HepG2 (cell line): ENCODE measurements around the gene IGSF8. TPM values are rescaled to one million over a fixed set of nuclear protein-coding genes. Genes with fewer than 3 reads are reported as not detected.

Experiments used
- AKAP8 ChIP-seq: sonication (generic); formaldehyde crosslinking; IDR thresholded peaks from 2 replicates; pipeline ENCODE4 v1.5.1; 2020; ENCODE audit warnings: mild to moderate bottlenecking, missing genetic modification reagents
- GFI1 ChIP-seq: sonication (generic); formaldehyde crosslinking; IDR thresholded peaks from 2 replicates; pipeline ENCODE4 v1.5.0; 2020; ENCODE audit warnings: missing genetic modification reagents, mild to moderate bottlenecking, borderline replicate concordance
- HDAC2 ChIP-seq: sonication (generic); formaldehyde crosslinking; IDR thresholded peaks from 2 replicates; pipeline ENCODE4 v1.4.0; 2020; ENCODE audit warnings: missing genetic modification reagents
- HMGA1 ChIP-seq: sonication (generic); formaldehyde crosslinking; conservative IDR thresholded peaks from 2 replicates; pipeline ENCODE4 v1.4.0; 2020; ENCODE audit warnings: missing genetic modification reagents
- HOXA3 ChIP-seq: sonication (generic); formaldehyde crosslinking; IDR thresholded peaks from 2 replicates; pipeline ENCODE4 v1.5.0; 2020; ENCODE audit warnings: missing genetic modification reagents
- JUND ChIP-seq: sonication (generic); formaldehyde crosslinking; IDR thresholded peaks from 2 replicates; pipeline ENCODE4 v1.8.0; 2022; ENCODE audit warnings: mild to moderate bottlenecking, missing genetic modification reagents
- LCORL ChIP-seq, 2 experiments: fragments of 450-650 bp in 1 of 2; sonication (generic) in 1 of 2; formaldehyde crosslinking in 1 of 2; IDR thresholded peaks; 2 replicates each; pipeline versions ENCODE4 v1.5.0 to v1.6.1; 2017 to 2020; ENCODE audit warnings: antibody characterized with exemption in 1 of 2, missing genetic modification reagents in 1 of 2
- NR2F2 ChIP-seq: IDR thresholded peaks from 2 replicates; pipeline ENCODE4 v1.6.1; 2012; ENCODE audit warnings: low read depth, inconsistent platforms, borderline replicate concordance
- NR2F6 ChIP-seq, 2 experiments: IDR thresholded peaks; 2 replicates each; pipeline ENCODE4 v1.6.1; 2016; ENCODE audit warnings: antibody characterized with exemption in 1 of 2, mild to moderate bottlenecking in 1 of 2
- RFX5 ChIP-seq: IDR thresholded peaks from 2 replicates; pipeline ENCODE4 v1.6.1; 2011; ENCODE audit warnings: low read depth, low read length, improper control_type of control experiment
- STAG1 ChIP-seq: sonication (generic); formaldehyde crosslinking; IDR thresholded peaks from 2 replicates; pipeline ENCODE4 v1.4.0; 2020; ENCODE audit warnings: missing genetic modification reagents
- ZMYM3 ChIP-seq: sonication (generic); formaldehyde crosslinking; IDR thresholded peaks from 2 replicates; pipeline ENCODE4 v1.5.1; 2020; ENCODE audit warnings: mild to moderate bottlenecking, missing genetic modification reagents
- ZNF333 ChIP-seq: sonication (generic); formaldehyde crosslinking; IDR thresholded peaks from 2 replicates; pipeline ENCODE4 v1.4.0; 2020; ENCODE audit warnings: mild to moderate bottlenecking, missing genetic modification reagents, borderline replicate concordance
- ZNF644 ChIP-seq: IDR thresholded peaks from 2 replicates; pipeline ENCODE4 v1.6.1; 2016; ENCODE audit warnings: low read depth
- polyA plus RNA-seq, 8 experiments: library from polyadenylated mRNA; depleted of rRNA in 3 of 8; stranded (reverse) in 7 of 8; unstranded in 1 of 8; fragments of >200 nt; fragmentation: Illumina TruSeq in 4 of 8; extraction: Trizol in 4 of 8; gene quantifications; 2 replicates each; pipeline versions ENCODE4 v1.2.1 to v1.2.3, GENCODE V29; 2011 to 2016; ENCODE audit warnings: low read depth in 4 of 8, missing spikeins in 1 of 8, mixed read lengths in 1 of 8; ENCODE audit not compliant: insufficient read depth in 1 of 8
- total RNA-seq, 5 experiments: library from RNA; depleted of rRNA; stranded (reverse); fragments of >200 nt; fragmentation: Illumina TruSeq; extraction: Trizol; gene quantifications; 2 replicates each; pipeline ENCODE4 v1.2.3, GENCODE V29; 2016; ENCODE audit warnings: low read depth in 1 of 5
- TF ChIP-seq, protein P1 (sequence below): sonication (generic); formaldehyde crosslinking; conservative IDR thresholded peaks from 2 replicates; pipeline ENCODE4 v1.8.0; 2022; ENCODE audit warnings: missing genetic modification reagents
- TF ChIP-seq, protein P2 (sequence below): sonication (generic); formaldehyde crosslinking; IDR thresholded peaks from 2 replicates; pipeline ENCODE4 v1.4.0; 2020; ENCODE audit warnings: missing genetic modification reagents
- TF ChIP-seq, protein P3 (sequence below), 2 experiments: sonication (generic) in 1 of 2; formaldehyde crosslinking in 1 of 2; IDR thresholded peaks; 2 replicates each; pipeline versions ENCODE4 v1.4.0 to v1.6.1; 2018 to 2020; ENCODE audit warnings: missing genetic modification reagents in 2 of 2, borderline replicate concordance in 1 of 2, low read depth in 1 of 2, mild to moderate bottlenecking in 1 of 2, missing biosample characterization in 1 of 2
- TF ChIP-seq, protein P4 (sequence below): sonication (generic); formaldehyde crosslinking; IDR thresholded peaks from 2 replicates; pipeline ENCODE4 v1.4.0; 2020; ENCODE audit warnings: missing genetic modification reagents
- TF ChIP-seq, protein P5 (sequence below): sonication (generic); formaldehyde crosslinking; IDR thresholded peaks from 2 replicates; pipeline ENCODE4 v1.8.0; 2022; ENCODE audit warnings: missing genetic modification reagents, mild to moderate bottlenecking, moderate library complexity, borderline replicate concordance

The IGSF8 gene
- total and polyA plus RNA-seq, 2 of the 13 experiments (the other 11 are each of a cell fraction or from before 2014, with no cell fraction given): 24.0 to 41.0 TPM

DNA sequence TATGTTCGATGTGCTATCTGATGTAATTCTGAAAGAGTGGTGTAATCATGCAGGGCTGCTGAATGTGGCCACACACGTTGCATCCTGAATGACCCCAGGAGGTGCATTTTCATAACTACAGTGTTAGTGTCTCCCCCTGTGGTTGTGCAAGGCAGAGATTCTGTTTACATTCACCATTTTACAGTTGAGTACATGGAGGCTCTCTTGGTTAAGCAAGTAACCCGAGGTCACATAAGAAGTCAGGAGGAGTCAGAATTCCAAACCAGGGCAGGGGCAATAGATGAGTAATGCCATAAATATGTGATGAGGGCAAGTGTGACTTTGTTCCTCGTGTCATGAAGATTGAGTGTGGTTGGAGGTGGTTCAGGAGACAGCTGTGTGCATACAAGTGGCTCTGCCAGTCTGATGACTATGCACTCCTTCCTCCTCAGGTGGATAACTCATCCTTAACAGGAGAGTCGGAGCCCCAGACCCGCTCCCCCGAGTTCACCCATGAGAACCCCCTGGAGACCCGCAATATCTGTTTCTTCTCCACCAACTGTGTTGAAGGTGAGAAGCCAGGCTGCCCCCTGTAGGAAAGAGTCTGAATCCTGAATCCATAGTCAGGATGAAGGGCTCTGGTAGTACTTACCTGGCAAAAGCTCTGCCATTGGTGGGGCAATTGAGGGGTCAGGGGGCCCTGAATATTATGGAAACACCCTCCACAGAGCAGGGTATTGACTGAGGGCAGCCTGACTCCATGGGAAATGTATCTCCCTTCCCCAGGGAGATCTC lies 26.5 kb upstream of the IGSF8 start (continued):
- TF ChIP-seq, protein P1, sequence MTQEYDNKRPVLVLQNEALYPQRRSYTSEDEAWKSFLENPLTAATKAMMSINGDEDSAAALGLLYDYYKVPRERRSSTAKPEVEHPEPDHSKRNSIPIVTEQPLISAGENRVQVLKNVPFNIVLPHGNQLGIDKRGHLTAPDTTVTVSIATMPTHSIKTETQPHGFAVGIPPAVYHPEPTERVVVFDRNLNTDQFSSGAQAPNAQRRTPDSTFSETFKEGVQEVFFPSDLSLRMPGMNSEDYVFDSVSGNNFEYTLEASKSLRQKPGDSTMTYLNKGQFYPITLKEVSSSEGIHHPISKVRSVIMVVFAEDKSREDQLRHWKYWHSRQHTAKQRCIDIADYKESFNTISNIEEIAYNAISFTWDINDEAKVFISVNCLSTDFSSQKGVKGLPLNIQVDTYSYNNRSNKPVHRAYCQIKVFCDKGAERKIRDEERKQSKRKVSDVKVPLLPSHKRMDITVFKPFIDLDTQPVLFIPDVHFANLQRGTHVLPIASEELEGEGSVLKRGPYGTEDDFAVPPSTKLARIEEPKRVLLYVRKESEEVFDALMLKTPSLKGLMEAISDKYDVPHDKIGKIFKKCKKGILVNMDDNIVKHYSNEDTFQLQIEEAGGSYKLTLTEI (CRISPR knock-in tag): no peak
- TF ChIP-seq LCORL (IDR thresholded peaks at IDR 0.05): no peak
- TF ChIP-seq LCORL (CRISPR knock-in tag; IDR thresholded peaks at IDR 0.05): 0 out of 2 replicates have a peak, but pooled peaks have one; percentile 39
- TF ChIP-seq, protein P2, sequence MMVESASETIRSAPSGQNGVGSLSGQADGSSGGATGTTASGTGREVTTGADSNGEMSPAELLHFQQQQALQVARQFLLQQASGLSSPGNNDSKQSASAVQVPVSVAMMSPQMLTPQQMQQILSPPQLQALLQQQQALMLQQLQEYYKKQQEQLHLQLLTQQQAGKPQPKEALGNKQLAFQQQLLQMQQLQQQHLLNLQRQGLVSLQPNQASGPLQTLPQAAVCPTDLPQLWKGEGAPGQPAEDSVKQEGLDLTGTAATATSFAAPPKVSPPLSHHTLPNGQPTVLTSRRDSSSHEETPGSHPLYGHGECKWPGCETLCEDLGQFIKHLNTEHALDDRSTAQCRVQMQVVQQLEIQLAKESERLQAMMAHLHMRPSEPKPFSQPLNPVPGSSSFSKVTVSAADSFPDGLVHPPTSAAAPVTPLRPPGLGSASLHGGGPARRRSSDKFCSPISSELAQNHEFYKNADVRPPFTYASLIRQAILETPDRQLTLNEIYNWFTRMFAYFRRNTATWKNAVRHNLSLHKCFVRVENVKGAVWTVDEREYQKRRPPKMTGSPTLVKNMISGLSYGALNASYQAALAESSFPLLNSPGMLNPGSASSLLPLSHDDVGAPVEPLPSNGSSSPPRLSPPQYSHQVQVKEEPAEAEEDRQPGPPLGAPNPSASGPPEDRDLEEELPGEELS (CRISPR knock-in tag): 0 out of 2 replicates have a peak, but pooled peaks have one; percentile 20
- 0 out of 2 replicates have a peak, but pooled peaks have one; percentile 13 for TF ChIP-seq ZMYM3 (CRISPR knock-in tag)
- TF ChIP-seq, protein P3, sequence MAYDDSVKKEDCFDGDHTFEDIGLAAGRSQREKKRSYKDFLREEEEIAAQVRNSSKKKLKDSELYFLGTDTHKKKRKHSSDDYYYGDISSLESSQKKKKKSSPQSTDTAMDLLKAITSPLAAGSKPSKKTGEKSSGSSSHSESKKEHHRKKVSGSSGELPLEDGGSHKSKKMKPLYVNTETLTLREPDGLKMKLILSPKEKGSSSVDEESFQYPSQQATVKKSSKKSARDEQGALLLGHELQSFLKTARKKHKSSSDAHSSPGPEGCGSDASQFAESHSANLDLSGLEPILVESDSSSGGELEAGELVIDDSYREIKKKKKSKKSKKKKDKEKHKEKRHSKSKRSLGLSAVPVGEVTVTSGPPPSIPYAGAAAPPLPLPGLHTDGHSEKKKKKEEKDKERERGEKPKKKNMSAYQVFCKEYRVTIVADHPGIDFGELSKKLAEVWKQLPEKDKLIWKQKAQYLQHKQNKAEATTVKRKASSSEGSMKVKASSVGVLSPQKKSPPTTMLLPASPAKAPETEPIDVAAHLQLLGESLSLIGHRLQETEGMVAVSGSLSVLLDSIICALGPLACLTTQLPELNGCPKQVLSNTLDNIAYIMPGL (CRISPR knock-in tag; IDR thresholded peaks at IDR 0.05; ENCODE audit: borderline replicate concordance in 1 of 2, low read depth in 1 of 2): 0 out of 4 replicates have a peak, but pooled peaks of 1 of the 2 experiments have one; percentile 13
- TF ChIP-seq HDAC2 (CRISPR knock-in tag): 0 out of 2 replicates have a peak, but pooled peaks have one; percentile 28
- TF ChIP-seq, protein P4, sequence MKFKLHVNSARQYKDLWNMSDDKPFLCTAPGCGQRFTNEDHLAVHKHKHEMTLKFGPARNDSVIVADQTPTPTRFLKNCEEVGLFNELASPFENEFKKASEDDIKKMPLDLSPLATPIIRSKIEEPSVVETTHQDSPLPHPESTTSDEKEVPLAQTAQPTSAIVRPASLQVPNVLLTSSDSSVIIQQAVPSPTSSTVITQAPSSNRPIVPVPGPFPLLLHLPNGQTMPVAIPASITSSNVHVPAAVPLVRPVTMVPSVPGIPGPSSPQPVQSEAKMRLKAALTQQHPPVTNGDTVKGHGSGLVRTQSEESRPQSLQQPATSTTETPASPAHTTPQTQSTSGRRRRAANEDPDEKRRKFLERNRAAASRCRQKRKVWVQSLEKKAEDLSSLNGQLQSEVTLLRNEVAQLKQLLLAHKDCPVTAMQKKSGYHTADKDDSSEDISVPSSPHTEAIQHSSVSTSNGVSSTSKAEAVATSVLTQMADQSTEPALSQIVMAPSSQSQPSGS (CRISPR knock-in tag): 0 out of 2 replicates have a peak, but pooled peaks have one; percentile 29
- peak; percentile 69; the same call in 1 of the 2 replicates for TF ChIP-seq GFI1 (CRISPR knock-in tag)
- 0 out of 2 replicates have a peak, but pooled peaks have one; percentile 25 for TF ChIP-seq NR2F6 (IDR thresholded peaks at IDR 0.05)
- peak; percentile 40 for TF ChIP-seq NR2F6 (CRISPR knock-in tag; IDR thresholded peaks at IDR 0.05)
- TF ChIP-seq, protein P5, sequence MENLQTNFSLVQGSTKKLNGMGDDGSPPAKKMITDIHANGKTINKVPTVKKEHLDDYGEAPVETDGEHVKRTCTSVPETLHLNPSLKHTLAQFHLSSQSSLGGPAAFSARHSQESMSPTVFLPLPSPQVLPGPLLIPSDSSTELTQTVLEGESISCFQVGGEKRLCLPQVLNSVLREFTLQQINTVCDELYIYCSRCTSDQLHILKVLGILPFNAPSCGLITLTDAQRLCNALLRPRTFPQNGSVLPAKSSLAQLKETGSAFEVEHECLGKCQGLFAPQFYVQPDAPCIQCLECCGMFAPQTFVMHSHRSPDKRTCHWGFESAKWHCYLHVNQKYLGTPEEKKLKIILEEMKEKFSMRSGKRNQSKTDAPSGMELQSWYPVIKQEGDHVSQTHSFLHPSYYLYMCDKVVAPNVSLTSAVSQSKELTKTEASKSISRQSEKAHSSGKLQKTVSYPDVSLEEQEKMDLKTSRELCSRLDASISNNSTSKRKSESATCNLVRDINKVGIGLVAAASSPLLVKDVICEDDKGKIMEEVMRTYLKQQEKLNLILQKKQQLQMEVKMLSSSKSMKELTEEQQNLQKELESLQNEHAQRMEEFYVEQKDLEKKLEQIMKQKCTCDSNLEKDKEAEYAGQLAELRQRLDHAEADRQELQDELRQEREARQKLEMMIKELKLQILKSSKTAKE (CRISPR knock-in tag): no peak
- TF ChIP-seq STAG1 (CRISPR knock-in tag): no peak
- TF ChIP-seq RFX5: no peak
- TF ChIP-seq HOXA3: no peak
- TF ChIP-seq AKAP8: no peak
- peak; percentile 56; the same call in 1 of the 2 replicates for TF ChIP-seq JUND
- no peak for TF ChIP-seq ZNF333 (CRISPR knock-in tag)
- no peak for TF ChIP-seq HMGA1
- TF ChIP-seq NR2F2: 0 out of 2 replicates have a peak, but pooled peaks have one; percentile 22
- peak; percentile 25; the same call in 1 of the 2 replicates for TF ChIP-seq ZNF644
